HEK293 (cell line): ENCODE measurements around the gene SOWAHA.

Experiments used
- BCL11A ChIP-seq: fragments of 450-650 bp; formaldehyde crosslinking; IDR thresholded peaks from 2 replicates; pipeline ENCODE4 v1.5.1; 2016; ENCODE audit warnings: low read depth, missing biosample characterization, missing genetic modification characterization
- FEZF1 ChIP-seq: fragments of 450-650 bp; formaldehyde crosslinking; IDR thresholded peaks from 2 replicates; pipeline ENCODE4 v1.5.1; 2016; ENCODE audit warnings: missing biosample characterization, missing genetic modification characterization
- KLF10 ChIP-seq: fragments of 450-650 bp; IDR thresholded peaks from 2 replicates; pipeline ENCODE4 v1.5.1; 2018; ENCODE audit warnings: missing biosample characterization, mild to moderate bottlenecking, missing genetic modification characterization
- KLF7 ChIP-seq: fragments of 450-650 bp; formaldehyde crosslinking; IDR thresholded peaks from 2 replicates; pipeline ENCODE4 v1.5.1; 2016; ENCODE audit warnings: missing biosample characterization, missing genetic modification characterization, borderline replicate concordance
- KLF9 ChIP-seq: fragments of 450-650 bp; formaldehyde crosslinking; IDR thresholded peaks from 2 replicates; pipeline ENCODE4 v1.5.1; 2016; ENCODE audit warnings: missing biosample characterization, missing genetic modification characterization, low read depth
- SP2 ChIP-seq: fragments of 450-650 bp; formaldehyde crosslinking; IDR thresholded peaks from 2 replicates; pipeline ENCODE4 v1.5.1; 2016; ENCODE audit warnings: missing biosample characterization, missing genetic modification characterization
- TCF7L2 ChIP-seq: IDR thresholded peaks from 2 replicates; pipeline ENCODE4 v1.6.1; 2011; ENCODE audit warnings: low read depth, mild to moderate bottlenecking, inconsistent platforms, low read length, moderate library complexity, borderline replicate concordance
- ZNF140 ChIP-seq: fragments of 450-650 bp; formaldehyde crosslinking; IDR thresholded peaks from 2 replicates; pipeline ENCODE4 v1.5.1; 2016; ENCODE audit warnings: missing biosample characterization, missing genetic modification characterization
- ZNF157 ChIP-seq: fragments of 450-650 bp; formaldehyde crosslinking; IDR thresholded peaks from 2 replicates; pipeline ENCODE4 v1.5.1; 2016; ENCODE audit warnings: missing biosample characterization, missing genetic modification characterization
- ZNF16 ChIP-seq: fragments of 450-650 bp; formaldehyde crosslinking; IDR thresholded peaks from 2 replicates; pipeline ENCODE4 v1.5.1; 2016; ENCODE audit warnings: low read depth, missing biosample characterization, missing genetic modification characterization
- ZNF239 ChIP-seq: fragments of 450-650 bp; formaldehyde crosslinking; IDR thresholded peaks from 2 replicates; pipeline ENCODE4 v1.5.1; 2016; ENCODE audit warnings: missing biosample characterization, missing genetic modification characterization
- ZNF48 ChIP-seq: fragments of 450-650 bp; formaldehyde crosslinking; IDR thresholded peaks from 2 replicates; pipeline ENCODE4 v1.5.1; 2016; ENCODE audit warnings: missing biosample characterization, missing genetic modification characterization
- ZNF561 ChIP-seq: fragments of 450-650 bp; IDR thresholded peaks from 2 replicates; pipeline ENCODE4 v1.5.1; 2018; ENCODE audit warnings: missing biosample characterization, missing genetic modification characterization, borderline replicate concordance
- ZNF629 ChIP-seq: fragments of 450-650 bp; formaldehyde crosslinking; IDR thresholded peaks from 2 replicates; pipeline ENCODE4 v1.5.1; 2017; ENCODE audit warnings: missing biosample characterization, missing genetic modification characterization
- ZNF768 ChIP-seq: fragments of 450-650 bp; formaldehyde crosslinking; IDR thresholded peaks from 2 replicates; pipeline ENCODE4 v1.5.1; 2018; ENCODE audit warnings: missing biosample characterization, mild to moderate bottlenecking, missing genetic modification characterization
- ZNF776 ChIP-seq: fragments of 450-650 bp; formaldehyde crosslinking; IDR thresholded peaks from 2 replicates; pipeline ENCODE4 v1.5.0; 2017; ENCODE audit warnings: missing biosample characterization, missing genetic modification characterization, borderline replicate concordance
- ZNF792 ChIP-seq: fragments of 450-650 bp; formaldehyde crosslinking; IDR thresholded peaks from 2 replicates; pipeline ENCODE4 v1.5.1; 2016; ENCODE audit warnings: missing biosample characterization, missing genetic modification characterization
- TF ChIP-seq, protein P1 (sequence below): fragments of 450-650 bp; formaldehyde crosslinking; IDR thresholded peaks from 2 replicates; pipeline ENCODE4 v1.5.1; 2017; ENCODE audit warnings: missing biosample characterization, missing genetic modification characterization
- TF ChIP-seq, protein P2 (sequence below): fragments of 450-650 bp; formaldehyde crosslinking; IDR thresholded peaks from 2 replicates; pipeline ENCODE4 v1.5.1; 2016; ENCODE audit warnings: missing biosample characterization, missing genetic modification characterization
- TF ChIP-seq, protein P3 (sequence below): fragments of 450-650 bp; formaldehyde crosslinking; IDR thresholded peaks from 2 replicates; pipeline ENCODE4 v1.5.1; 2017; ENCODE audit warnings: missing biosample characterization, missing genetic modification characterization
- TF ChIP-seq, protein P4 (sequence below): fragments of 450-650 bp; formaldehyde crosslinking; IDR thresholded peaks from 2 replicates; pipeline ENCODE4 v1.5.1; 2017; ENCODE audit warnings: missing biosample characterization, missing genetic modification characterization
- TF ChIP-seq, protein P5 (sequence below): fragments of 450-650 bp; formaldehyde crosslinking; IDR thresholded peaks from 2 replicates; pipeline ENCODE4 v1.5.1; 2017; ENCODE audit warnings: missing biosample characterization, mild to moderate bottlenecking, missing genetic modification characterization, moderate library complexity
- TF ChIP-seq, protein P6 (sequence below): fragments of 450-650 bp; formaldehyde crosslinking; IDR thresholded peaks from 2 replicates; pipeline ENCODE4 v1.5.1; 2016; ENCODE audit warnings: missing biosample characterization, missing genetic modification characterization, borderline replicate concordance

Gene SOWAHA

DNA sequence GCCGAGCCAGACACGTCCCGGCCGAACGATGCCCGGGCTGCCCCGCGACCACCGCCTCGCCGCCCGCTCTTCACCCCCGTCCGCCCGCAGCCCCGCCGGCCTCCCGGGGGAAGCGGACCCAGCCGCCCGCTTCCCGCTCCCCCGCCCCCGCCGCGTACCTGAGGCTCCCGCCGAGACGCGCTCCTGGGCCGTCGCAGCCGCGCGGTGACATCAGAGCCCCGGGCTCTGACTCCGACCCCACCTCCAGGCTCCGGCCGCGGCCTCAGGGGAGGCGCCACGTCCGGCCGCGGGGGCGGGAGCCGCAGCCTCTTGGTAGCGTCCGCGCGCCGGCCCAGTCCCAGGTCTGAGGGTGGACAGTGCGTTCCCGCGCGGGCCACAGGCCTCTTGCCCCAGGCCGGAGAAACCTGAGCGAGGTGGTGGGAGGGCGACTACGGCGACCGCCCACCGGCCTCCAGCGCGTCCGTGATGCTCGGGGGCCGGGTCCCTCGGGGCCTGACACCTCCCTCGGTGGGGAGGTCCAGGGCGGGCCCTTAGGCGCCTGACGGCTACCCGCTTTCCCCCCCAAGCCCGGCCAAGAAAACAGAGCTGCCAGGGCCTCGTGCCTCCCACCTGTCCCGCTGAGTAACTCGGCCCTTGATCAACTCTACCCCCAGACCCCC is 17.5 kb downstream of the SOWAHA start, which contains the start of gene SHROOM1 (continued):
- TF ChIP-seq, protein P1, sequence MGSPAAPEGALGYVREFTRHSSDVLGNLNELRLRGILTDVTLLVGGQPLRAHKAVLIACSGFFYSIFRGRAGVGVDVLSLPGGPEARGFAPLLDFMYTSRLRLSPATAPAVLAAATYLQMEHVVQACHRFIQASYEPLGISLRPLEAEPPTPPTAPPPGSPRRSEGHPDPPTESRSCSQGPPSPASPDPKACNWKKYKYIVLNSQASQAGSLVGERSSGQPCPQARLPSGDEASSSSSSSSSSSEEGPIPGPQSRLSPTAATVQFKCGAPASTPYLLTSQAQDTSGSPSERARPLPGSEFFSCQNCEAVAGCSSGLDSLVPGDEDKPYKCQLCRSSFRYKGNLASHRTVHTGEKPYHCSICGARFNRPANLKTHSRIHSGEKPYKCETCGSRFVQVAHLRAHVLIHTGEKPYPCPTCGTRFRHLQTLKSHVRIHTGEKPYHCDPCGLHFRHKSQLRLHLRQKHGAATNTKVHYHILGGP (tag by site-specific recombination), result no peak
- 0 out of 2 replicates have a peak, but pooled peaks have one; percentile 38 for TF ChIP-seq KLF10 (tag by site-specific recombination)
- TF ChIP-seq BCL11A (tag by site-specific recombination), result no peak
- TF ChIP-seq, protein P2, sequence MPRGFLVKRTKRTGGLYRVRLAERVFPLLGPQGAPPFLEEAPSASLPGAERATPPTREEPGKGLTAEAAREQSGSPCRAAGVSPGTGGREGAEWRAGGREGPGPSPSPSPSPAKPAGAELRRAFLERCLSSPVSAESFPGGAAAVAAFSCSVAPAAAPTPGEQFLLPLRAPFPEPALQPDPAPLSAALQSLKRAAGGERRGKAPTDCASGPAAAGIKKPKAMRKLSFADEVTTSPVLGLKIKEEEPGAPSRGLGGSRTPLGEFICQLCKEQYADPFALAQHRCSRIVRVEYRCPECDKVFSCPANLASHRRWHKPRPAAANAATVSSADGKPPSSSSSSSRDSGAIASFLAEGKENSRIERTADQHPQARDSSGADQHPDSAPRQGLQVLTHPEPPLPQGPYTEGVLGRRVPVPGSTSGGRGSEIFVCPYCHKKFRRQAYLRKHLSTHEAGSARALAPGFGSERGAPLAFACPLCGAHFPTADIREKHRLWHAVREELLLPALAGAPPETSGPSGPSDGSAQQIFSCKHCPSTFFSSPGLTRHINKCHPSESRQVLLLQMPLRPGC (tag by site-specific recombination), result no peak
- no peak for TF ChIP-seq ZNF48 (tag by site-specific recombination)
- no peak for TF ChIP-seq ZNF768 (tag by site-specific recombination)
- TF ChIP-seq SP2 (tag by site-specific recombination), result peak; percentile 81
- TF ChIP-seq ZNF776 (tag by site-specific recombination), result no peak
- no peak for TF ChIP-seq ZNF239
- TF ChIP-seq, protein P3, sequence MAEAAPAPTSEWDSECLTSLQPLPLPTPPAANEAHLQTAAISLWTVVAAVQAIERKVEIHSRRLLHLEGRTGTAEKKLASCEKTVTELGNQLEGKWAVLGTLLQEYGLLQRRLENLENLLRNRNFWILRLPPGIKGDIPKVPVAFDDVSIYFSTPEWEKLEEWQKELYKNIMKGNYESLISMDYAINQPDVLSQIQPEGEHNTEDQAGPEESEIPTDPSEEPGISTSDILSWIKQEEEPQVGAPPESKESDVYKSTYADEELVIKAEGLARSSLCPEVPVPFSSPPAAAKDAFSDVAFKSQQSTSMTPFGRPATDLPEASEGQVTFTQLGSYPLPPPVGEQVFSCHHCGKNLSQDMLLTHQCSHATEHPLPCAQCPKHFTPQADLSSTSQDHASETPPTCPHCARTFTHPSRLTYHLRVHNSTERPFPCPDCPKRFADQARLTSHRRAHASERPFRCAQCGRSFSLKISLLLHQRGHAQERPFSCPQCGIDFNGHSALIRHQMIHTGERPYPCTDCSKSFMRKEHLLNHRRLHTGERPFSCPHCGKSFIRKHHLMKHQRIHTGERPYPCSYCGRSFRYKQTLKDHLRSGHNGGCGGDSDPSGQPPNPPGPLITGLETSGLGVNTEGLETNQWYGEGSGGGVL (tag by site-specific recombination), result no peak
- no peak for TF ChIP-seq KLF7 (tag by site-specific recombination)
- no peak; the same call in 1 of the 2 replicates for TF ChIP-seq TCF7L2
- TF ChIP-seq ZNF140 (tag by site-specific recombination), result no peak
- no peak for TF ChIP-seq ZNF16 (tag by site-specific recombination)
- TF ChIP-seq, protein P4, sequence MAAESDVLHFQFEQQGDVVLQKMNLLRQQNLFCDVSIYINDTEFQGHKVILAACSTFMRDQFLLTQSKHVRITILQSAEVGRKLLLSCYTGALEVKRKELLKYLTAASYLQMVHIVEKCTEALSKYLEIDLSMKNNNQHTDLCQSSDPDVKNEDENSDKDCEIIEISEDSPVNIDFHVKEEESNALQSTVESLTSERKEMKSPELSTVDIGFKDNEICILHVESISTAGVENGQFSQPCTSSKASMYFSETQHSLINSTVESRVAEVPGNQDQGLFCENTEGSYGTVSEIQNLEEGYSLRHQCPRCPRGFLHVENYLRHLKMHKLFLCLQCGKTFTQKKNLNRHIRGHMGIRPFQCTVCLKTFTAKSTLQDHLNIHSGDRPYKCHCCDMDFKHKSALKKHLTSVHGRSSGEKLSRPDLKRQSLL (tag by site-specific recombination), result no peak
- TF ChIP-seq, protein P5, sequence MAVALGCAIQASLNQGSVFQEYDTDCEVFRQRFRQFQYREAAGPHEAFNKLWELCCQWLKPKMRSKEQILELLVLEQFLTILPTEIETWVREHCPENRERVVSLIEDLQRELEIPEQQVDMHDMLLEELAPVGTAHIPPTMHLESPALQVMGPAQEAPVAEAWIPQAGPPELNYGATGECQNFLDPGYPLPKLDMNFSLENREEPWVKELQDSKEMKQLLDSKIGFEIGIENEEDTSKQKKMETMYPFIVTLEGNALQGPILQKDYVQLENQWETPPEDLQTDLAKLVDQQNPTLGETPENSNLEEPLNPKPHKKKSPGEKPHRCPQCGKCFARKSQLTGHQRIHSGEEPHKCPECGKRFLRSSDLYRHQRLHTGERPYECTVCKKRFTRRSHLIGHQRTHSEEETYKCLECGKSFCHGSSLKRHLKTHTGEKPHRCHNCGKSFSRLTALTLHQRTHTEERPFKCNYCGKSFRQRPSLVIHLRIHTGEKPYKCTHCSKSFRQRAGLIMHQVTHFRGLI, result no peak
- TF ChIP-seq, protein P6, sequence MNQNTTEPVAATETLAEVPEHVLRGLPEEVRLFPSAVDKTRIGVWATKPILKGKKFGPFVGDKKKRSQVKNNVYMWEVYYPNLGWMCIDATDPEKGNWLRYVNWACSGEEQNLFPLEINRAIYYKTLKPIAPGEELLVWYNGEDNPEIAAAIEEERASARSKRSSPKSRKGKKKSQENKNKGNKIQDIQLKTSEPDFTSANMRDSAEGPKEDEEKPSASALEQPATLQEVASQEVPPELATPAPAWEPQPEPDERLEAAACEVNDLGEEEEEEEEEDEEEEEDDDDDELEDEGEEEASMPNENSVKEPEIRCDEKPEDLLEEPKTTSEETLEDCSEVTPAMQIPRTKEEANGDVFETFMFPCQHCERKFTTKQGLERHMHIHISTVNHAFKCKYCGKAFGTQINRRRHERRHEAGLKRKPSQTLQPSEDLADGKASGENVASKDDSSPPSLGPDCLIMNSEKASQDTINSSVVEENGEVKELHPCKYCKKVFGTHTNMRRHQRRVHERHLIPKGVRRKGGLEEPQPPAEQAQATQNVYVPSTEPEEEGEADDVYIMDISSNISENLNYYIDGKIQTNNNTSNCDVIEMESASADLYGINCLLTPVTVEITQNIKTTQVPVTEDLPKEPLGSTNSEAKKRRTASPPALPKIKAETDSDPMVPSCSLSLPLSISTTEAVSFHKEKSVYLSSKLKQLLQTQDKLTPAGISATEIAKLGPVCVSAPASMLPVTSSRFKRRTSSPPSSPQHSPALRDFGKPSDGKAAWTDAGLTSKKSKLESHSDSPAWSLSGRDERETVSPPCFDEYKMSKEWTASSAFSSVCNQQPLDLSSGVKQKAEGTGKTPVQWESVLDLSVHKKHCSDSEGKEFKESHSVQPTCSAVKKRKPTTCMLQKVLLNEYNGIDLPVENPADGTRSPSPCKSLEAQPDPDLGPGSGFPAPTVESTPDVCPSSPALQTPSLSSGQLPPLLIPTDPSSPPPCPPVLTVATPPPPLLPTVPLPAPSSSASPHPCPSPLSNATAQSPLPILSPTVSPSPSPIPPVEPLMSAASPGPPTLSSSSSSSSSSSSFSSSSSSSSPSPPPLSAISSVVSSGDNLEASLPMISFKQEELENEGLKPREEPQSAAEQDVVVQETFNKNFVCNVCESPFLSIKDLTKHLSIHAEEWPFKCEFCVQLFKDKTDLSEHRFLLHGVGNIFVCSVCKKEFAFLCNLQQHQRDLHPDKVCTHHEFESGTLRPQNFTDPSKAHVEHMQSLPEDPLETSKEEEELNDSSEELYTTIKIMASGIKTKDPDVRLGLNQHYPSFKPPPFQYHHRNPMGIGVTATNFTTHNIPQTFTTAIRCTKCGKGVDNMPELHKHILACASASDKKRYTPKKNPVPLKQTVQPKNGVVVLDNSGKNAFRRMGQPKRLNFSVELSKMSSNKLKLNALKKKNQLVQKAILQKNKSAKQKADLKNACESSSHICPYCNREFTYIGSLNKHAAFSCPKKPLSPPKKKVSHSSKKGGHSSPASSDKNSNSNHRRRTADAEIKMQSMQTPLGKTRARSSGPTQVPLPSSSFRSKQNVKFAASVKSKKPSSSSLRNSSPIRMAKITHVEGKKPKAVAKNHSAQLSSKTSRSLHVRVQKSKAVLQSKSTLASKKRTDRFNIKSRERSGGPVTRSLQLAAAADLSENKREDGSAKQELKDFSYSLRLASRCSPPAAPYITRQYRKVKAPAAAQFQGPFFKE (tag by site-specific recombination), result no peak
- peak; percentile 21; the same call in 1 of the 2 replicates for TF ChIP-seq ZNF629 (tag by site-specific recombination)
- peak; percentile 30; the same call in 1 of the 2 replicates for TF ChIP-seq KLF9
- no peak for TF ChIP-seq ZNF792 (tag by site-specific recombination)
- TF ChIP-seq FEZF1 (tag by site-specific recombination), result no peak
- TF ChIP-seq ZNF561, result no peak
- TF ChIP-seq ZNF157, result no peak
